ENCODE results near the gene SLC25A38.

GRCh38 chr3:39446444-39446843, 63.3 kb downstream of the SLC25A38 start:
- TF ChIP-seq POLR2A (IDR thresholded peaks at IDR 0.05; ENCODE audit: low read depth) (no peak), POLR2AphosphoS5 (IDR thresholded peaks at IDR 0.05) (no peak), CTCF (IDR thresholded peaks at IDR 0.05) (no peak), EP300 (IDR thresholded peaks at IDR 0.05) (no peak)

All from esophagus muscularis mucosa (tissue), 4 donors.